ENCODE results near the gene SORCS2.

SORCS2 gene

DNA sequence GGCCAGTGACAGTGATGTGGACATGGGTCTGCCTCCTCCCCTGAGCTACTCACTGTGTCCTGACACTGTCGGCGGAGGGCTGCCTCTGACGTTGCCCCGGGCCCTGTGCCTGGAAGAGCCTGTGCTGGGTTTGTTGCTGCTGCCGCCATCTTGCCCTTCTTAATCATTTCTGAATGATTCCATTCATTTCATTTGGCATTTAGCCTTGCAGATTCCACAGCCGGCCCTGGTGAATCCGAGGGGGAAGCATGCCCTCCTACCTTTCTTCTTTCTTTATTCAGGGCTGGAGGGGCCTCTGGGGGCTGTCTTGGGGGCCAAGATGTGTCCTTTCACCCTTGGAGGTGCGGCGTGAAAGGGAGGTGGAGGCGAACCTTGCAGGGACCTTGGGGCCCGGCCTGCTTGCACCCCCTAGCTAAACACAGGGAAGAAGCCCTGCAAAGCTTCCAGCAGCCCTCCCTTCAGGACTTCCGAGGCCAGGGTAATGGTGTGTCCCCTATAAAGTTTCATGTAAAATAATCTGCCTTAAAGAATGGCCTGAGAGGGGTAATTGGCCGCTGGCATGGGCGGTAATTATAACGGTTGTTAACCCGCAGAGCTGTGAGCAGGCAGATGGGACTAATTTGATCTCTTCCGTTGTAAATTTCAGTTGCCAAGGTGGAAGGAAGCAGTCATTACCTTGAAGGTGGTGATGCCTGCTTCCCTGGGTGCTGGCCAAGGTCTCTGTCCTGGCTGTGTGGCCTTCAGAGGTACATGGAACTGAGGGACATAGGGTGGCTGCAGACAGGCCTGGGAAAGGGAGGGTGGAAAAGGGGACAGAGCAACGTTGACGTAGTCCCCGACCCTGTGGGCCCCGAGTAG lies 150.1 kb downstream of the SORCS2 start:
- TF ChIP-seq, protein P1, sequence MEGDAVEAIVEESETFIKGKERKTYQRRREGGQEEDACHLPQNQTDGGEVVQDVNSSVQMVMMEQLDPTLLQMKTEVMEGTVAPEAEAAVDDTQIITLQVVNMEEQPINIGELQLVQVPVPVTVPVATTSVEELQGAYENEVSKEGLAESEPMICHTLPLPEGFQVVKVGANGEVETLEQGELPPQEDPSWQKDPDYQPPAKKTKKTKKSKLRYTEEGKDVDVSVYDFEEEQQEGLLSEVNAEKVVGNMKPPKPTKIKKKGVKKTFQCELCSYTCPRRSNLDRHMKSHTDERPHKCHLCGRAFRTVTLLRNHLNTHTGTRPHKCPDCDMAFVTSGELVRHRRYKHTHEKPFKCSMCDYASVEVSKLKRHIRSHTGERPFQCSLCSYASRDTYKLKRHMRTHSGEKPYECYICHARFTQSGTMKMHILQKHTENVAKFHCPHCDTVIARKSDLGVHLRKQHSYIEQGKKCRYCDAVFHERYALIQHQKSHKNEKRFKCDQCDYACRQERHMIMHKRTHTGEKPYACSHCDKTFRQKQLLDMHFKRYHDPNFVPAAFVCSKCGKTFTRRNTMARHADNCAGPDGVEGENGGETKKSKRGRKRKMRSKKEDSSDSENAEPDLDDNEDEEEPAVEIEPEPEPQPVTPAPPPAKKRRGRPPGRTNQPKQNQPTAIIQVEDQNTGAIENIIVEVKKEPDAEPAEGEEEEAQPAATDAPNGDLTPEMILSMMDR (IDR thresholded peaks at IDR 0.05; ENCODE audit: low read depth, low read length): no peak
- no peak overlapping the region for H3K4me3 ChIP-seq (ENCODE audit: low read depth, low read length)

DNA sequence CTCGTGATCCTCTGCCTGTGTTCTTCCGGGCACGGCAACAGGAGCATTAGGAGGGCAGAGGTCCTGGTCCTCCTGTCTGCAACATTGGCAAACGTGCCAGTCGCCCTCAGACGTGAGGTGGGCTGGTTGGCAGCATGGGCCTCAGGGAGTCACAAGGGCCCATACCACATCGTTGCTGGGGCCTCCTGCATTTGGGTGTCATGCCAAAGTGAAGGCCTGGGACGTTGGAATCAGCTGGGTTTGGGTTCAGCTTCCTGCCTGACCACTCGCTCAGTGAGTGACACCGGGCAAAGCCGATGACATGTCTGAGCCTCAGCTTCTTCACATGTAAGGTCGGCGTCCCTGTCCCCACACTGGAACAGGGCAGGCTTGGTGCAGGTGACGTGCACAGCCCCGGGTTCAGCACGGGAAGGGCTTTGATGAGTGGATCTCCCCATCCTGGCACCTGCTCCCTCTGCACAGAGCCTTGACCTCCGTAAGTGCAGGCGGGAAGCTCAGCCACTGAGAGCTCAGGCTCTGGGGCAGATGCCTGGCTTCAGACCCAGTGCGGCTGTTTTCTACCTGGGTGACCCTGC lies 150.8 kb downstream of the SORCS2 start:
- H3K4me3 ChIP-seq (ENCODE audit: low read depth, low read length): no peak overlapping the region

GRCh38 chr4:7343950-7344349 lies 151.6 kb downstream of the SORCS2 start:
- H3K4me3 ChIP-seq (ENCODE audit: low read depth, low read length): no peak overlapping the region
- TF ChIP-seq, protein P1 (IDR thresholded peaks at IDR 0.05; ENCODE audit: low read depth, low read length): no peak

More for the DNA sequence above, 150.8 kb downstream of the SORCS2 start:
- TF ChIP-seq, protein P1 (IDR thresholded peaks at IDR 0.05; ENCODE audit: low read depth, low read length): no peak

DNA sequence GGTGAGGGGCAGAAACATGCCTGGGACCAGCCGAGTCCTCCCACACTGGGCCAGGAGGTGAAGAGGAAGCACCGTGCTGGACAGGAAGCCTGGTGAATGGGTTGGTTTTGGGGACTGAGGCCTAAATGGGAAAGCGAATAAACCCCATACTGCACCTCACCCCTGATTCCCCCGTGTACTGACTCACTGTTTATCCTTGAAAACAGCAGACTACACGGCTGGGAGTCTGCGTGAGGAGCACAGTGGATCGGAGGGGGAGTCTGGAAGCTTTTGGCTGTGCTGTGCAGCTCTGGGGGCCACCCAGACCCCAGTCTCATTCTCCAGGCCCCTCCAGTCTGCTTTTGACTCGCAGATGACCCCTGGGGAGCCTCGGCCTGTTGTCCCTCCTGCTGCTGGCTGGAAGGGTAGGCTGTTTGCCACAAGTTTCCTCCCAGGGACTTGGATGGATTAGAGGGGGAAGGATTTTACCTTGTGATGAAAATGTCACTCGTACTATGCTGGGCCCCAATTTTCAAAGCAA lies 152.4 kb downstream of the SORCS2 start:
- H3K4me3 ChIP-seq (ENCODE audit: low read depth, low read length): no peak overlapping the region
- TF ChIP-seq, protein P1 (IDR thresholded peaks at IDR 0.05; ENCODE audit: low read depth, low read length): no peak

DNA sequence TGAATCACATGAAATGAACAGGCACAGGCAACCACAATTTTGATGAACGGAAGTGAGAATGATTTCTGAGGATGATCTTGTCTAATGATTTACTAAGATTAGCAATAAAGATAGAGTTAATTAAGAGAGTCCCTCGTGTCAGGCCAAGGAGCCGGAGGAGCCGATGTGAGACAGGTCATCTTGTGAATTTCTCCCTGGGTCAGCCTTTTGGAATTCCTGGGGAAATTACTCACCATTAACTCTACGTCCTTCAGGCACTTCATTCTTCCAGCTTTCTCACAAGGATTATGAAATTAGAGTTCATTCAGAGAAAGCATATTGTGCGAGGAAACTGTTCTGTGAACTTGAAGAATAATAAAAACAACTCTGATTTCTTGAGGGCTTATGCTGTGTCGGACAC lies 155.6 kb downstream of the SORCS2 start:
- H3K4me3 ChIP-seq (ENCODE audit: low read depth, low read length): no peak overlapping the region
- TF ChIP-seq, protein P1 (IDR thresholded peaks at IDR 0.05; ENCODE audit: low read depth, low read length): no peak

DNA sequence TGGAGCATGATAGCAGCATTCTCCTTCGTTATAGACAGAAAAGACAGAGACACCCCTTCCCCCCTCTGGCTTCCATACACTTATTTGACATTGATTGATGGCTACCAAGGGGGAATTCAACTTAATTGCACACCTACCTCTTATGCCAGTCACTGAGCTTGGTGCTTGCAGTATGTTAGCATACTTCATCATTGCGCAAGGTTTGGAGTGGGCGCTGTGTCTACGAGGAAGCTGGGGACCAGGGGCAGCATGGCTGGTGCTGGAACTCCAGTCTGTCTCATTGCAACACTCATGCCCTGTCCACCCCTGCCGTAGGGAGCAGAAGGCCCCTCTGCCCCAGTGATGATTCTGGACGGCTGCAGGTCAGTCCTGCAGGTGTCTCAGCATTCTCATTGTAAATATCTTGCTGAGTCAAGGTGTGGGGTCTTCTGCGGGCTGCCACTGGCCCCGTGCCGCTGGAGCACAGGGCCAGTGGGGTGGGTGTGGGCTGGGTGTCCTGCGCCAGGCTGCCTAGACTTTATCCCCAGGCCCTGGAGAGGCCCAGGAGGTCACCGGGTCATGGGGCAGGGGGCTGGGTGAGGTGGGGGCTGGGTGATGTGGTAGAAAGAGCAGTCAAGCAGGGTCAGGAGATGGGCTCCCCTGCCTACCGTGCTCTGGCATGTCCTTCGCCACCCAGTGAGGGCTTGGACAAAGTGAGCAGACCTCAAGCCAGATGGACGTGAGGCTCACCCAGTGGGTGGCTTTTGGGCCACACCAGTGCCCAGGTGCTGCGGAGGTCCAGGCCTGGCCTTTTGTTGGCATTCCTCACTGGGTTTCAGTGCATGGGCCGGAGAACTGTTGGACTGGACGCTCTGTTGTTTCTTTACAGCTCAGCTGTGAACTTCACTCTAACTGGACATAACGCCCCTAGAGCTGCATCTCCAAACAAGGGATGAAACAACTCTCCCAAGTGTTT lies 156.9 kb downstream of the SORCS2 start:
- TF ChIP-seq, protein P1 (IDR thresholded peaks at IDR 0.05; ENCODE audit: low read depth, low read length): no peak
- no peak overlapping the region for H3K4me3 ChIP-seq (ENCODE audit: low read depth, low read length)

All from WI38 (cell line).